ENCODE measurements around the gene BUB1. TPM values are rescaled to one million over a fixed set of nuclear protein-coding genes. Genes with fewer than 3 reads are reported as not detected.

The BUB1 gene
- total and polyA plus RNA-seq, 12 donors = 0.17 to 17.1 (median 1.3) TPM

DNA sequence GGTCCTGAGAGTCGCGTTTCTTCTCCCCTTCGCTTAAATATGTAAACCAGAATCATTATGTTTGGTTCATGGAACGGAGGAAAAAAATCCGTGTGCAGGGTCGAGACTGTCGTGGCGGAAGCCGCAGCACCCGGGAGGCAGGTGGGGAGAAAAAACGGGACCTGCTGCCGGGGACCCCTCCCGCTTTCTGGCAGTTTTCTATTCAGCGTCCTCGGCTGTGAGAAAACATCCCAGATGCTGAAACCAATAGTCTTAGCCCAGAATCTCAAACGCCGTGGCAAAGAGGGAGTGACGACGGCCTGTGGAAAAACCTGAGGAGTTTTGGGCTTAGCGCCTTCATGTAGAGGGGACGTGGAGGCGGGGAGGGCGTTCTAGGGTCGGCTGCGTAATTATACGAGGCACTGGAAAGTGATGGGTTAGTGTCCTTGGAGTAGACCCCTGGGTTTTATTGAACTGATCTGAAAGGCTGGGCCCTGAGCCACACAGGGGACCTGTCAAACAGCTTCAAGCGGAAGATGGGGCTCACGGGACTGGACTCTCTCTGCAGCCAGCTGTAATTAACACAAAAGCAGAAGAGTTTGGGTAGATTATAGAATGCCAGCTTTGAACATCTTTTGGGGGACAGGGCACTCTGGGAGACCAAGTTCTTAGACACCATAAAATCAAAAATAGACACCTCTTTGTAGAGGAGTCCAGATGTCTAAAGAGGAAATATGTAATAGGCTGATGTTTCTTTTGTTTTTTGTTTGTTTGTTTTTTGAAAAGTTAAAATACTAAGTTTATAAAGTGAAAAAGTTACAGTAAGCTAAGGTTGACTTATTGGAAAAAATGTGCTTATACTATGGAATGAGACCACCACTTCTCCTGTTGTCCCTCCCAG, 834 bp upstream of the BUB1 start:
- intact Hi-C loops (cut with DNase I) = no loop called here
- DNase-seq = peak; percentile 26 to 58 (median 31)
- WGBS, 4 donors = 0 to 2% (median 1%) methylated on average over 28 of the region's 28 CpGs
- Histone ChIP-seq H3K4me3 (peak overlapping the region; percentile 11 to 65 (median 54)), H3K27ac (peak overlapping the region; percentile 69 to 90 (median 74)), H3K4me1 (replicated peaks in 1 of 2) (peaks cover 3 to 16% of the 10 kb centered on the region in 2 donors), H3K27me3 (no peaks in the 10 kb centered on the region), H3K36me3 (replicated peaks in 1 of 2) (no peaks in the 10 kb centered on the region), H3K9me3 (replicated peaks in 1 of 3) (no peaks in the 10 kb centered on the region)
- TF ChIP-seq POLR2A (IDR thresholded peaks at IDR 0.05) = no peak
- TF ChIP-seq, protein P1, sequence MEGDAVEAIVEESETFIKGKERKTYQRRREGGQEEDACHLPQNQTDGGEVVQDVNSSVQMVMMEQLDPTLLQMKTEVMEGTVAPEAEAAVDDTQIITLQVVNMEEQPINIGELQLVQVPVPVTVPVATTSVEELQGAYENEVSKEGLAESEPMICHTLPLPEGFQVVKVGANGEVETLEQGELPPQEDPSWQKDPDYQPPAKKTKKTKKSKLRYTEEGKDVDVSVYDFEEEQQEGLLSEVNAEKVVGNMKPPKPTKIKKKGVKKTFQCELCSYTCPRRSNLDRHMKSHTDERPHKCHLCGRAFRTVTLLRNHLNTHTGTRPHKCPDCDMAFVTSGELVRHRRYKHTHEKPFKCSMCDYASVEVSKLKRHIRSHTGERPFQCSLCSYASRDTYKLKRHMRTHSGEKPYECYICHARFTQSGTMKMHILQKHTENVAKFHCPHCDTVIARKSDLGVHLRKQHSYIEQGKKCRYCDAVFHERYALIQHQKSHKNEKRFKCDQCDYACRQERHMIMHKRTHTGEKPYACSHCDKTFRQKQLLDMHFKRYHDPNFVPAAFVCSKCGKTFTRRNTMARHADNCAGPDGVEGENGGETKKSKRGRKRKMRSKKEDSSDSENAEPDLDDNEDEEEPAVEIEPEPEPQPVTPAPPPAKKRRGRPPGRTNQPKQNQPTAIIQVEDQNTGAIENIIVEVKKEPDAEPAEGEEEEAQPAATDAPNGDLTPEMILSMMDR (IDR thresholded peaks at IDR 0.05) = no peak

DNA sequence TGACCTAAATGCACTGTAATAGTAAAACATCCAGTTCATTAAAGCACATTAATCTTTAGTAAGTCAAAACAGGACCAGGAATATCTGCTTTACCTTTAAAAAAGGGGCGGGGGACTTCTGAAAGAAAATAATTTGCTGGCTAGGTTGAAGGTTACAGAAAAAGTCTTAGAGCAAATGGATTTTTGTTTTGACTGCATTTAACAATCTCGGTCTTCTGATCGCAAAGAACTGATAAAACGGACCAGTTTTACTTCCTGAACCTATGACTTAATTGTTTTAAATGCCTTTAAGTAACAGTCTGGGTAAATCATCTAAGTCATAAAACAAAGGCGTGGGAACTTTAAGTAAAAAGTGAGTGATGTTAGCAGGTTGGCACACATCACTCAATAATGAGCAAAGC, 783 bp downstream of the BUB1 start:
- TF ChIP-seq POLR2A (IDR thresholded peaks at IDR 0.05) = no peak
- TF ChIP-seq, protein P1 (IDR thresholded peaks at IDR 0.05) = no peak
- DNase-seq = no peak
- 4 to 9% (median 7%) methylated on average over 5 of the region's 5 CpGs for WGBS, 4 donors
- Histone ChIP-seq H3K4me3 (no peak overlapping the region), H3K9me3 (replicated peaks in 1 of 3) (no peaks in the 10 kb centered on the region), H3K27me3 (no peaks in the 10 kb centered on the region), H3K36me3 (replicated peaks in 1 of 2) (no peaks in the 10 kb centered on the region), H3K4me1 (replicated peaks in 1 of 2) (peaks cover 3 to 16% of the 10 kb centered on the region in 2 donors), H3K27ac (no peak overlapping the region)
- intact Hi-C loops (cut with DNase I) = no loop called here

DNA sequence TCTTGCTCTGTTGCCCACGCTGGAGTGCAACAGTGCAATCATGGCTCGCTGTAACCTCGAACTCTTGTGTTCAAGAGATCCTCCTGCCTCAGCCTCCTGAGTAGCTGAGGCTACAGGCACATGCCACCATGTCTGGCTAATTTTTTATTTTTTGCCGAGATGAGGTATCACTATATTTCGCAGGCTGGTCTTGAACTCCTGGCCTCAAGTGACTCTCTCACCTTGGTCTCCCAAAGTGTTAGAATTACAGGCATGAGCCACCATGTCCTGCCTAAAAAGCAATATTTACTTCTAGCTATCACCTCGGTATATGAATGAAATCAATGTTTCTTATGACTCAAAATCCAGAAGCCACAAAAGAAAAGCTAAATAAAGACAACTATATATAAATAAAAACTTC, 2.2 kb downstream of the BUB1 start:
- 70 to 82% (median 76%) methylated on average over 6 of the region's 6 CpGs for WGBS, 4 donors
- H3K4me3 ChIP-seq = no peak overlapping the region
- H3K36me3 ChIP-seq (replicated peaks in 1 of 2) = no peaks in the 10 kb centered on the region

More for the DNA sequence above, 2.2 kb downstream of the BUB1 start:
- TF ChIP-seq POLR2A (IDR thresholded peaks at IDR 0.05) = no peak
- TF ChIP-seq, protein P1 (IDR thresholded peaks at IDR 0.05) = no peak
- DNase-seq = no peak
- Histone ChIP-seq H3K4me1 (replicated peaks in 1 of 2) (peaks cover 3 to 16% of the 10 kb centered on the region in 2 donors), H3K27me3 (no peaks in the 10 kb centered on the region), H3K27ac (no peak overlapping the region), H3K9me3 (replicated peaks in 1 of 3) (no peaks in the 10 kb centered on the region)
- intact Hi-C loops (cut with DNase I) = no loop called here

Data from adrenal gland (tissue), 12 donors.